BLaER1 treated with 17β-estradiol and CSF1 and Interleukin-3, amounts not matched to agents 10 nM and 100 nM (cell line): ENCODE results near the gene ERC1.

Source experiments
- H3K27ac ChIP-seq, 11 experiments: shearing (Covaris generic); formaldehyde crosslinking; 2 replicates each; pipeline ENCODE4 v1.8.1; 2022
- H3K27me3 ChIP-seq, 11 experiments: shearing (Covaris generic); formaldehyde crosslinking; 2 replicates each; pipeline ENCODE4 v1.8.1; 2022
- H3K36me3 ChIP-seq, 11 experiments: shearing (Covaris generic); formaldehyde crosslinking; 2 replicates each; pipeline ENCODE4 v1.8.1; 2022
- H3K4me1 ChIP-seq, 10 experiments: shearing (Covaris generic); formaldehyde crosslinking; 2 replicates each; pipeline ENCODE4 v1.8.1; 2022
- H3K4me2 ChIP-seq, 11 experiments: shearing (Covaris generic); formaldehyde crosslinking; 2 replicates each; pipeline ENCODE4 v1.8.1; 2022
- H3K4me3 ChIP-seq, 10 experiments: shearing (Covaris generic); formaldehyde crosslinking; 2 replicates each; pipeline ENCODE4 v1.8.1; 2022
- H3K9ac ChIP-seq, 11 experiments: shearing (Covaris generic); formaldehyde crosslinking; 2 replicates each; pipeline ENCODE4 v1.8.1; 2022
- H3K9me3 ChIP-seq, 11 experiments: shearing (Covaris generic); formaldehyde crosslinking; replicated peaks in 1 of 11; 2 replicates each; pipeline ENCODE4 v1.8.1; 2022
- H4K20me1 ChIP-seq, 11 experiments: shearing (Covaris generic); formaldehyde crosslinking; 2 replicates each; pipeline ENCODE4 v1.8.1; 2022
- Cebpa-rat ChIP-seq, 11 experiments: shearing (Covaris generic); IDR thresholded peaks; 2 replicates each; pipeline ENCODE4 v1.8.1; 2022

ERC1 gene

DNA sequence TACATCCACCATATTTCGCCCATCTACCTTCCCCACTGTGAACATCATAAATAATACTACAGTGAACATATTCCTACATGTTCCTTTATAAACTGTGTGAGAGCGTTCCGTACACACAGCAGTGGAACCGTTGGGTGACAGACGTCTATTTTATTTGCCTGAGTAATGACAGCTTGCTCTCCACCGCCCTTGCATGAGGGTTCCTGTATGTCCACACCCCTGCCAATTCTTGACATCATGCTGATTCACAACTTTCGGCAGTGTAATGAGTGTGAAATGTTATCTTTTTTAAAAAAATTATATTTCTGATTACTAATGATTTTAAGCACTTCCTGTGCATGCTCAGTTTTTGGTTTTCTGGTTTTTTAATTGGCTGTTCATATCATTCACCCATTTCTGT is 37.2 kb upstream of the ERC1 start:
- peak overlapping the region in 2 of 11 experiments; percentile 20 to 40; a peak in 2 of 22 replicates for H3K4me2 ChIP-seq
- peak overlapping the region in 3 of 11 experiments; percentile 33 to 56 (median 42); a peak in 6 of 22 replicates for H3K27ac ChIP-seq
- H3K9ac ChIP-seq = no peak overlapping the region

DNA sequence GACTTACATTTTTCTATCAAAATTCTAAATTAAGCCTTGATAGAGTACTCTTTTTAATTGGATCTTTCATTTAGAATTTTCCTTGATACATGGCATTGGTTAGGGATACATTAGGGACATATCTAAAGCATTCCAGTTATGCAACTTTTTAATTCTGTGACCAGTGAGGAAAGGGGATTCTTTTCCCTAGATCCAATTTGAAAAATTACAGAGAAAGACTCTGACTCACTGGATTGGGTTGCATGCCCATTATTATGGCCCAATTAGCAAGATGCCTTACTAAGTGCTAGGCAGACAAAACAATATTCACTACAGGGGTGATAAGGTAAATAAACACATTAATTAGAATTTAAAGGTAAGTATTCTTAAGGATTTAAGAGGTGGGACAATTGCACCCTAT is 36.3 kb upstream of the ERC1 start:
- Histone ChIP-seq H3K9me3 (no peaks in the 10 kb centered on the region), H4K20me1 (no peaks in the 10 kb centered on the region), H3K9ac (no peak overlapping the region), H3K27me3 (no peaks in the 10 kb centered on the region), H3K4me2 (no peak overlapping the region), H3K27ac (no peak overlapping the region), H3K4me3 (no peak overlapping the region), H3K36me3 (no peaks in the 10 kb centered on the region), H3K4me1 (peaks cover 9 to 41% (median 24%) of the 10 kb centered on the region in 10 experiments)
- no peak for TF ChIP-seq Cebpa-rat (IDR thresholded peaks at IDR 0.05)

More for the DNA sequence above, 37.2 kb upstream of the ERC1 start:
- Histone ChIP-seq H3K27me3 (no peaks in the 10 kb centered on the region), H3K36me3 (no peaks in the 10 kb centered on the region), H3K4me3 (no peak overlapping the region), H4K20me1 (no peaks in the 10 kb centered on the region), H3K4me1 (peaks cover 7 to 34% (median 14%) of the 10 kb centered on the region in 10 experiments), H3K9me3 (no peaks in the 10 kb centered on the region)
- no peak for TF ChIP-seq Cebpa-rat (IDR thresholded peaks at IDR 0.05)

DNA sequence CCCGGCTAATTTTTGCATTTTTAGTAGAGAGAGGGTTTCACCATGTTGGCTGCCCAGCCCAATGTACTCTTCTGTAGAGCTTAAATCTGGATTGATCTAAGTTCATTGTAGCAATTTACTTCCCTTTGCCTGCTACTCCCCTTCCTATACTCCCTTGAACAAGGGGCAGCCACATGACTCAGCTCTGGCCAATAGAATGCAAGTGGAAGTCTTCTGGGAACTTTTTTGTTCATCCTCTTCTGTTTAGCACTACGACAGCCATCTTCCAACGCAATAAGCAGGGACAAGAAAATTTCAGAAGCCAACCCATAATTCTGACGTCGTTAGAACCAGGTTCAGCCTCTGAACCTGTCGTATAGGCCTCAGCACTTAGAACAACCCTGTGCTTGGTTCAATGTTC is 35.1 kb upstream of the ERC1 start:
- Histone ChIP-seq H4K20me1 (no peaks in the 10 kb centered on the region), H3K27me3 (no peaks in the 10 kb centered on the region), H3K27ac (no peak overlapping the region), H3K9ac (no peak overlapping the region), H3K4me3 (no peak overlapping the region), H3K4me1 (peaks cover 9 to 41% (median 27%) of the 10 kb centered on the region in 10 experiments), H3K4me2 (no peak overlapping the region), H3K36me3 (no peaks in the 10 kb centered on the region), H3K9me3 (no peaks in the 10 kb centered on the region)
- no peak for TF ChIP-seq Cebpa-rat (IDR thresholded peaks at IDR 0.05)

DNA sequence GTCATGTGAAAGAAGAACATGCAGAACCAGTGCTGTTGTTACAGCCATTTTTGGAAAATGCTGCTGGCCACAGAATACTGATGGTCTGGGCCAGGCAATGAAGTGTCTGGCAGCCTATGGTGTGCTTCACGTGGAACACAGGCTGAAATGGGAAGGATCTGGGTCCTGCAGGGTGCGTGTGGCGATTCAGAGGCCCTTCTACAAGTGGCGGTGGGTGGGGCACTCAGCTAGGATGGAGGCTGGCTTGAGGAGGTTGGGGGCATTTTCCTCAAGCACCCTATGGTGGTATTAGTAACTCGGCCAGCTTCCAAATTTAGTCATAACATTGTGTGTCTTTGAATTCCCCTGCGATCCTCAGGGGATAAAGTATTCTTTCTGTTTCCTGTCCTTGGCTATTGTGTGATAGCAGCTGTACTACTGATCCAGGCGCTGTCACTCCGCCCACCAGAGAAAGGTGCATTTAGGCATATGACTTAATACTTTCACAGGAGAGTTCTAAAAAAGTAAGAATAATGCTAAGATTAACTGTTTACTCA is 32.4 kb upstream of the ERC1 start:
- Histone ChIP-seq H3K9ac (peak overlapping the region in 9 of 11 experiments; percentile 2 to 63 (median 29); a peak in 14 of 22 replicates), H3K4me1 (peaks cover 9 to 30% (median 24%) of the 10 kb centered on the region in 10 experiments; a peak in 19 of 20 replicates), H3K9me3 (no peaks in the 10 kb centered on the region), H3K27me3 (no peaks in the 10 kb centered on the region), H3K36me3 (no peaks in the 10 kb centered on the region), H3K27ac (peak overlapping the region in 8 of 11 experiments; percentile 43 to 76 (median 60); a peak in 13 of 22 replicates), H4K20me1 (no peaks in the 10 kb centered on the region), H3K4me3 (peak overlapping the region in 2 of 10 experiments; percentile 17 to 30; a peak in 1 of 20 replicates), H3K4me2 (peak overlapping the region; percentile 47 to 86 (median 73))
- TF ChIP-seq Cebpa-rat (IDR thresholded peaks at IDR 0.05) = no peak

DNA sequence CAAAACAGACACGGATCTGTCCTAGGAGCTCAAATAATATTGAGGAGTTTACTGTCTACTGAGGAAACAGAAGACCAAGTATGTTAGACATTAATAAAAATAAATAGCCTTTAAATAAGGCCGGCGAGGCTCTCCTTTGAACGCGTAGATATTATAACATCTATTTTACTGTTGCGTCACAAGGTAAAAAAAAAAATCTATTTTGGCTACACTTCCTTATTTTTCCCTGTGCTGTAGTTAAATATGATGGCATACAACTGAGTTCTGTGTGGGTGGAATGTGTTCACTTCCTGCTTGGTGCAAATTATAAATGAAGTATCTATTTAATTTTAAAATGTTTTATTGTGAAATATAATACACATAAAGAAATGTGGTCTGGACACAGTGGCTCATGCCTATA is 24.3 kb upstream of the ERC1 start:
- TF ChIP-seq Cebpa-rat (IDR thresholded peaks at IDR 0.05) = peak in 4 of 11 experiments; percentile 10 to 78 (median 42); a peak in 3 of 22 replicates
- no peaks in the 10 kb centered on the region for H4K20me1 ChIP-seq
- H3K9ac ChIP-seq = peak overlapping the region in 4 of 11 experiments; percentile 9 to 41 (median 19); a peak in 5 of 22 replicates
- H3K27me3 ChIP-seq = no peaks in the 10 kb centered on the region
- H3K4me3 ChIP-seq = peak overlapping the region in 1 of 10 experiments; percentile 32; a peak in 1 of 20 replicates
- H3K9me3 ChIP-seq = peaks cover 0 to 4% (median 0%) of the 10 kb centered on the region in 11 experiments; a peak in 1 of 22 replicates
- H3K27ac ChIP-seq = peak overlapping the region in 9 of 11 experiments; percentile 48 to 79 (median 58); a peak in 18 of 22 replicates
- peaks cover 16 to 50% (median 37%) of the 10 kb centered on the region in 10 experiments for H3K4me1 ChIP-seq
- no peaks in the 10 kb centered on the region for H3K36me3 ChIP-seq
- peak overlapping the region in 10 of 11 experiments; percentile 10 to 80 (median 60); a peak in 18 of 22 replicates for H3K4me2 ChIP-seq

DNA sequence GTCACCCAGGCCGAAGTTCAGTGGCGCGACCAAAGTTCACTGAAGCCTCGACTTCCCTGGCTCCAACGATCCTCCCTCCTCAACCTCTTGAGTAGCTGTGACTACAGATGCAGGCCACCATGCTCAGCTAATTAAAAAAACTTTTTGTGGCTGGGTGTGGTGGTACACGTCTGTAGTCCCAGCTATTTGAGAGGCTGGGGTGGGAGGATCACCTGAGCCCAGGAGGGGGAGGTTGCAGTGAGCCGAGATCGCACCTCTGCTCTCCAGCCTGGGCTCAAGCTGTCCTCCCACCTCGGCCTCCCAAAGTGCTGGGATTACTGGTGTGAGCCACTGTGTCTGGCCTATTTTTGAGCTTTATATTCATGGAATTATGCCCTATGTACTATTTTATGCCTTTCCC is 23.4 kb upstream of the ERC1 start:
- no peaks in the 10 kb centered on the region for H4K20me1 ChIP-seq
- H3K27ac ChIP-seq = peak overlapping the region in 8 of 11 experiments; percentile 49 to 79 (median 56); a peak in 12 of 22 replicates
- peaks cover 0 to 4% (median 0%) of the 10 kb centered on the region in 11 experiments; a peak in 1 of 22 replicates for H3K9me3 ChIP-seq
- TF ChIP-seq Cebpa-rat (IDR thresholded peaks at IDR 0.05) = no peak
- H3K4me1 ChIP-seq = peaks cover 16 to 50% (median 37%) of the 10 kb centered on the region in 10 experiments
- H3K27me3 ChIP-seq = no peaks in the 10 kb centered on the region
- H3K4me2 ChIP-seq = peak overlapping the region in 6 of 11 experiments; percentile 6 to 80 (median 69); a peak in 10 of 22 replicates
- no peaks in the 10 kb centered on the region for H3K36me3 ChIP-seq
- H3K4me3 ChIP-seq = no peak overlapping the region
- no peak overlapping the region for H3K9ac ChIP-seq

DNA sequence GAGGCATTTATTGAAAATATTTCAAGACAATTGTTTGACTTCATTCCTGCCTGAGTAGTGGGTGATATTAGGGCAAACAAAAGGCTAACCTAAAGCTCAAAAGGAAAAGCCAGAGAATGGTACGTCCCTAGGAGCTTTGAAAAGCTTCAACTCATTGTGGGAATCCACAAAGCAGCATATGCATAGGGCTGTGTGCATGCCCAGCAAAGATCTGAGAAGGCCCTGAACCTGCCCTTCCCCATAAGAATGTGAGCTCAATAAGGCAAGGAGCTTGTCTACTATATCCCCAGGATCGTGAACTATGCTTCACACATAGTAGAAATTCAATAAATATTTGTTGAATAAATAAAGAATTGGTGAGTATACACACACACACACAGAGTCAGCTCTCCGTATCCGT is 22.5 kb upstream of the ERC1 start:
- no peak for TF ChIP-seq Cebpa-rat (IDR thresholded peaks at IDR 0.05)
- H3K9ac ChIP-seq = no peak overlapping the region

DNA sequence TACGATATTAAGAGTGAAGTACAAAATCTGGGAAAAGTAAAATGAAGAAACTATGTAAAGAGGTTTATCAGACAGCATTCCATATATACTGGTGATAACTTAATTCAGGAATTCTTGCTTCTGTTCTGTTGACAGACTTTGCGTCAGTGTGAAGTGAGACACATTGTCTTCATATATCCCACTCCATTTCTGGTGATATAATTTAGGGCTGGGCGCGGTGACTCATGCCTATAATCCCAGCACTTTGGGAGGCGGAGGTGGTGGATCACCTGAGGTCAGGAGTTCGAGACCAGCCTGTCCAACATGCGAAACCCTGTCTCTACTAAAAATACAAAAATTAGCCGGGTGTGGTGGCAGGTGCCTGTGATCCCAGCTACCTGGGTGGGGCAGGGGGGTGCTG is 21.2 kb upstream of the ERC1 start:
- TF ChIP-seq Cebpa-rat (IDR thresholded peaks at IDR 0.05) = no peak
- no peak overlapping the region for H3K9ac ChIP-seq
- no peak overlapping the region for H3K4me3 ChIP-seq
- H3K27ac ChIP-seq = no peak overlapping the region
- H3K36me3 ChIP-seq = no peaks in the 10 kb centered on the region
- H3K4me1 ChIP-seq = peaks cover 12 to 43% (median 34%) of the 10 kb centered on the region in 10 experiments
- H3K27me3 ChIP-seq = no peaks in the 10 kb centered on the region
- H4K20me1 ChIP-seq = no peaks in the 10 kb centered on the region
- no peak overlapping the region for H3K4me2 ChIP-seq
- peaks cover 0 to 4% (median 0%) of the 10 kb centered on the region in 11 experiments; a peak in 1 of 22 replicates for H3K9me3 ChIP-seq

More for the DNA sequence above, 22.5 kb upstream of the ERC1 start:
- H3K4me2 ChIP-seq = peak overlapping the region in 9 of 11 experiments; percentile 3 to 80 (median 28); a peak in 9 of 22 replicates
- no peak overlapping the region for H3K4me3 ChIP-seq
- peak overlapping the region in 7 of 11 experiments; percentile 18 to 79 (median 59); a peak in 5 of 22 replicates for H3K27ac ChIP-seq
- H3K9me3 ChIP-seq = peaks cover 0 to 4% (median 0%) of the 10 kb centered on the region in 11 experiments; a peak in 1 of 22 replicates
- H3K36me3 ChIP-seq = no peaks in the 10 kb centered on the region
- H3K27me3 ChIP-seq = no peaks in the 10 kb centered on the region
- H4K20me1 ChIP-seq = no peaks in the 10 kb centered on the region
- H3K4me1 ChIP-seq = peaks cover 16 to 50% (median 37%) of the 10 kb centered on the region in 10 experiments

DNA sequence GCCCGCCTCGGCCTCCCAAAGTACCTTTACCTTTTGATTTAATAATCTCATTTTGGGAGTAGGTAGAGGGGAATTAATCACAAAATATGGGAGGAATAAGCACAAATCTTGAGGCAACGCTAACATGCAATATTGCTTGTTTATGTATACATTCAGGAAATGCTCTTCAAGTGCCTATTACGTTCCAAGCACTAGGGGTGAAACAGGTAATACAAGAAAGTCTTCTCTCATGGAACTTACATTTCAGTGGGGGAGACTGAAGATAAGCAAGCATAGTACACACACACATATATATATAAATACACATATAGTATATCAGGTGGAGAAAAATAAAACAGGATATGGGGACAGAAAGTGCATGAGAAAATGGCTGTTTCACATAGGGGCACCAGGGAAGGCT is 19.0 kb upstream of the ERC1 start:
- Histone ChIP-seq H4K20me1 (no peaks in the 10 kb centered on the region), H3K4me2 (no peak overlapping the region), H3K27ac (no peak overlapping the region), H3K9me3 (peaks cover 0 to 3% (median 0%) of the 10 kb centered on the region in 11 experiments; a peak in 3 of 22 replicates), H3K27me3 (no peaks in the 10 kb centered on the region), H3K4me3 (no peak overlapping the region), H3K4me1 (peaks cover 9 to 23% (median 19%) of the 10 kb centered on the region in 10 experiments), H3K9ac (no peak overlapping the region), H3K36me3 (peaks cover 0 to 4% (median 0%) of the 10 kb centered on the region in 11 experiments; a peak in 1 of 22 replicates)
- no peak for TF ChIP-seq Cebpa-rat (IDR thresholded peaks at IDR 0.05)
